Neural crest cell (in vitro differentiated cells): ENCODE results near the gene FANCC. TPM values are rescaled to one million over a fixed set of nuclear protein-coding genes. Genes with fewer than 3 reads are reported as not detected.
A peak's percentile ranks its signal among the peaks of the same experiment; 100 is the strongest.
"Not testable (repeated sequence)": the region's sequence is repeated elsewhere in the genome, so short reads cannot be mapped to it uniquely, and the experiment has no call there.

Source experiments
- DNase-seq: peaks from one replicate; pipeline ENCODE4 v3.0.0; 2021; ENCODE audit warnings: low read depth, mixed read lengths, low spot score
- H3K27ac Mint-ChIP-seq: one replicate; pipeline ENCODE4 v1.8.0; 2021; ENCODE audit warnings: mild to moderate bottlenecking, mixed read lengths; ENCODE audit not compliant: unreplicated experiment
- H3K27me3 Mint-ChIP-seq: 2 replicates; pipeline ENCODE4 v1.8.0; 2021; ENCODE audit warnings: low read depth, mild to moderate bottlenecking, mixed read lengths
- H3K36me3 Mint-ChIP-seq: 2 replicates; pipeline ENCODE4 v1.8.0; 2021; ENCODE audit warnings: low read depth, mild to moderate bottlenecking, mixed read lengths
- H3K4me1 Mint-ChIP-seq: 2 replicates; pipeline ENCODE4 v1.8.0; 2021; ENCODE audit warnings: mixed read lengths
- H3K4me3 Mint-ChIP-seq: one replicate; pipeline ENCODE4 v1.8.0; 2021; ENCODE audit warnings: mild to moderate bottlenecking, mixed read lengths
- H3K9me3 Mint-ChIP-seq: 2 replicates; pipeline ENCODE4 v1.8.0; 2021; ENCODE audit warnings: mixed read lengths
- CTCF ChIP-seq: fragments of 200-600 bp; sonication (generic); conservative IDR thresholded peaks from 2 replicates; pipeline ENCODE4 v1.5.0; 2021; ENCODE audit warnings: antibody characterized with exemption, mild to moderate bottlenecking
- total RNA-seq: library from RNA; stranded (reverse); gene quantifications from 2 replicates; pipeline ENCODE4 v1.2.1, GENCODE V29; 2021

FANCC gene
- total RNA-seq, 1 donor from 2014 or later, result 24.6 TPM

- no peaks in the 10 kb centered on the region for H3K36me3 Mint-ChIP-seq
- TF ChIP-seq CTCF, result no peak
- no peak overlapping the region for H3K27ac Mint-ChIP-seq
- H3K4me3 Mint-ChIP-seq, result no peak overlapping the region
- no peaks in the 10 kb centered on the region for H3K27me3 Mint-ChIP-seq
- H3K9me3 Mint-ChIP-seq, result no peaks in the 10 kb centered on the region
- DNase-seq, result no peak
- H3K4me1 Mint-ChIP-seq, result peaks cover 10% of the 10 kb centered on the region
Measured at GRCh38 chr9:95213117-95213516, 104.4 kb downstream of the FANCC start.

- no peaks in the 10 kb centered on the region for H3K36me3 Mint-ChIP-seq
- peak overlapping the region; percentile 60 for H3K27ac Mint-ChIP-seq
- H3K27me3 Mint-ChIP-seq, result no peaks in the 10 kb centered on the region
- peaks cover 15% of the 10 kb centered on the region for H3K4me1 Mint-ChIP-seq
- H3K4me3 Mint-ChIP-seq, result no peak overlapping the region
- no peak for DNase-seq
- no peaks in the 10 kb centered on the region for H3K9me3 Mint-ChIP-seq
- TF ChIP-seq CTCF, result no peak
Measured at GRCh38 chr9:95211028-95211427, 106.5 kb downstream of the FANCC start.

GRCh38 chr9:95207403-95207802 is 110.1 kb downstream of the FANCC start:
- no peak for DNase-seq
- TF ChIP-seq CTCF, result no peak
- H3K4me3 Mint-ChIP-seq, result no peak overlapping the region
- H3K27ac Mint-ChIP-seq, result peak overlapping the region; percentile 24
- H3K36me3 Mint-ChIP-seq, result no peaks in the 10 kb centered on the region
- peaks cover 21% of the 10 kb centered on the region for H3K4me1 Mint-ChIP-seq
- no peaks in the 10 kb centered on the region for H3K9me3 Mint-ChIP-seq
- H3K27me3 Mint-ChIP-seq, result no peaks in the 10 kb centered on the region

GRCh38 chr9:95206143-95206542 is 111.4 kb downstream of the FANCC start:
- Mint-ChIP-seq H3K36me3 (no peaks in the 10 kb centered on the region), H3K4me1 (peaks cover 15% of the 10 kb centered on the region), H3K27me3 (no peaks in the 10 kb centered on the region), H3K4me3 (no peak overlapping the region), H3K9me3 (no peaks in the 10 kb centered on the region), H3K27ac (no peak overlapping the region)
- TF ChIP-seq CTCF, result no peak
- no peak for DNase-seq

- no peaks in the 10 kb centered on the region for H3K36me3 Mint-ChIP-seq
- H3K27me3 Mint-ChIP-seq, result no peaks in the 10 kb centered on the region
- no peak overlapping the region for H3K4me3 Mint-ChIP-seq
- DNase-seq, result no peak
- TF ChIP-seq CTCF, result no peak
- H3K9me3 Mint-ChIP-seq, result no peaks in the 10 kb centered on the region
- peaks cover 11% of the 10 kb centered on the region for H3K4me1 Mint-ChIP-seq
- no peak overlapping the region for H3K27ac Mint-ChIP-seq
Measured at GRCh38 chr9:95204710-95205109, 112.8 kb downstream of the FANCC start.

GRCh38 chr9:95204310-95204709 is 113.2 kb downstream of the FANCC start:
- peaks cover 11% of the 10 kb centered on the region for H3K4me1 Mint-ChIP-seq
- no peak overlapping the region for H3K4me3 Mint-ChIP-seq
- H3K9me3 Mint-ChIP-seq, result no peaks in the 10 kb centered on the region
- no peak overlapping the region for H3K27ac Mint-ChIP-seq
- no peak for DNase-seq
- no peaks in the 10 kb centered on the region for H3K27me3 Mint-ChIP-seq
- TF ChIP-seq CTCF, result no peak
- H3K36me3 Mint-ChIP-seq, result no peaks in the 10 kb centered on the region

- not testable (repeated sequence) for H3K4me3 Mint-ChIP-seq
Measured at GRCh38 chr9:95203019-95203418, 114.5 kb downstream of the FANCC start.

More at GRCh38 chr9:95203019-95203418, 114.5 kb downstream of the FANCC start:
- DNase-seq, H3K27ac Mint-ChIP-seq, H3K9me3 Mint-ChIP-seq, H3K27me3 Mint-ChIP-seq, H3K36me3 Mint-ChIP-seq: not testable (repeated sequence)
- peaks cover 11% of the 10 kb centered on the region for H3K4me1 Mint-ChIP-seq
